ENCODE measurements around the gene AP1S2. TPM values are rescaled to one million over a fixed set of nuclear protein-coding genes. Genes with fewer than 3 reads are reported as not detected.

The AP1S2 gene
- total and polyA plus RNA-seq, 2 of the 13 experiments (the other 11 are each of a cell fraction or from before 2014, with no cell fraction given) = 10.1 to 18.8 TPM

GRCh38 chrX:15853586-15854079 lies 980 bp downstream of the AP1S2 start:
- no peaks in the 10 kb centered on the region for H3K9me3 ChIP-seq (ENCODE audit: low read length)
- H2AFZ ChIP-seq (ENCODE audit: low read length) = no peak overlapping the region
- WGBS (ENCODE audit: low lambda C conversion rate) = 18% methylated on average over 12 of the region's 14 CpGs

GRCh38 chrX:15849555-15849954 lies 5.1 kb downstream of the AP1S2 start:
- CTCF ChIA-PET (ENCODE audit: low intra/inter-chr PET ratio, low total read pairs) = no interaction called here
- in situ Hi-C loops (cut with HindIII; ENCODE audit: extremely low pct_ligation_motif_present, low pct_unique_long_range_greater_than_20kb) = no loop called here
- TF ChIP-seq THRA (CRISPR knock-in tag; IDR thresholded peaks at IDR 0.05; ENCODE audit: borderline replicate concordance) = no peak
- no peak for TF ChIP-seq EED (CRISPR knock-in tag; IDR thresholded peaks at IDR 0.05)
- no peak for TF ChIP-seq IRF1 (CRISPR knock-in tag; IDR thresholded peaks at IDR 0.05; ENCODE audit: low read depth)
- no peak for TF ChIP-seq ZNF124 (CRISPR knock-in tag; IDR thresholded peaks at IDR 0.05)
- no peak for TF ChIP-seq ZNF788 (CRISPR knock-in tag; IDR thresholded peaks at IDR 0.05; ENCODE audit: borderline replicate concordance)
- TF ChIP-seq SP1 (IDR thresholded peaks at IDR 0.05) = no peak
- TF ChIP-seq SP1 (CRISPR knock-in tag; IDR thresholded peaks at IDR 0.05) = no peak
- TF ChIP-seq CREBL2 (CRISPR knock-in tag; IDR thresholded peaks at IDR 0.05; ENCODE audit: borderline replicate concordance) = no peak
- TF ChIP-seq HNRNPH1 (optimal IDR thresholded peaks at IDR 0.05; ENCODE audit: low read depth, low read length) = no peak

More at GRCh38 chrX:15853586-15854079, 980 bp downstream of the AP1S2 start:
- no peaks in the 10 kb centered on the region for H4K20me1 ChIP-seq (ENCODE audit: insufficient read depth, low read length)
- FAIRE-seq (peak; percentile 12), DNase-seq (ENCODE audit: low spot score) (no peak), ATAC-seq (no peak)
- ChIA-PET POLR2A (no interaction called here), CTCF (ENCODE audit: low intra/inter-chr PET ratio, low total read pairs) (no interaction called here)
- H3K36me3 ChIP-seq (replicated peaks in 1 of 2; ENCODE audit: control insufficient read depth in 1 of 2, insufficient read depth in 2 of 2, low read length in 2 of 2) = no peaks in the 10 kb centered on the region
- no peaks in the 10 kb centered on the region for H3K79me2 ChIP-seq (ENCODE audit: insufficient read depth, low read length)
- H3K27ac ChIP-seq (ENCODE audit: extremely low read length, insufficient read depth, low read length) = peak overlapping the region; percentile 40
- H3K4me1 ChIP-seq (ENCODE audit: insufficient read depth, low read length) = peaks cover 22% of the 10 kb centered on the region; the same call in 1 of the 2 replicates
- in situ Hi-C loops (cut with HindIII; ENCODE audit: extremely low pct_ligation_motif_present, low pct_unique_long_range_greater_than_20kb) = no loop called here
- TF ChIP-seq ZBTB49 (CRISPR knock-in tag; IDR thresholded peaks at IDR 0.05; ENCODE audit: borderline replicate concordance) = no peak
- TF ChIP-seq CREB1 (IDR thresholded peaks at IDR 0.05) = 0 out of 2 replicates have a peak, but pooled peaks have one; percentile 25
- no peak for TF ChIP-seq CREB1 (CRISPR knock-in tag; IDR thresholded peaks at IDR 0.05)
- BruUV-seq (replicated peaks) = TSS peak; percentile 64
- H3K27me3 ChIP-seq (ENCODE audit: control insufficient read depth in 1 of 2, insufficient read depth in 2 of 2, low read length in 2 of 2) = peaks cover 0 to 3% of the 10 kb centered on the region in 2 experiments; a peak in 1 of 5 replicates
- peak overlapping the region; percentile 49 for H3K9ac ChIP-seq (ENCODE audit: insufficient read depth, low read depth, low read length)
- intact Hi-C loops (cut with micrococcal nuclease; ENCODE audit: unreplicated experiment) = loop anchor here (10.0 kb wide), 2 partner anchors 121 to 169 kb away; no protein-coding TSS in a partner anchor
- peak overlapping the region; percentile 67 to 74 (median 68) for H3K4me3 ChIP-seq (replicated peaks in 1 of 3; ENCODE audit: insufficient read depth in 1 of 3, low read depth in 2 of 3, low read length in 3 of 3)
- peak overlapping the region; percentile 88 for H3K4me2 ChIP-seq (ENCODE audit: low read depth, low read length)

More at GRCh38 chrX:15849555-15849954, 5.1 kb downstream of the AP1S2 start:
- Histone ChIP-seq H3K4me2 (ENCODE audit: low read depth, low read length) (no peak overlapping the region), H3K9ac (ENCODE audit: insufficient read depth, low read depth, low read length) (no peak overlapping the region), H4K20me1 (ENCODE audit: insufficient read depth, low read length) (no peaks in the 10 kb centered on the region), H2AFZ (ENCODE audit: low read length) (no peak overlapping the region), H3K4me1 (ENCODE audit: insufficient read depth, low read length) (peaks cover 7% of the 10 kb centered on the region; the same call in 1 of the 2 replicates), H3K4me3 (replicated peaks in 1 of 3; ENCODE audit: insufficient read depth in 1 of 3, low read depth in 2 of 3, low read length in 3 of 3) (no peak overlapping the region), H3K36me3 (replicated peaks in 1 of 2; ENCODE audit: control insufficient read depth in 1 of 2, insufficient read depth in 2 of 2, low read length in 2 of 2) (no peaks in the 10 kb centered on the region), H3K27me3 (ENCODE audit: control insufficient read depth in 1 of 2, insufficient read depth in 2 of 2, low read length in 2 of 2) (no peaks in the 10 kb centered on the region), H3K79me2 (ENCODE audit: insufficient read depth, low read length) (no peaks in the 10 kb centered on the region), H3K27ac (ENCODE audit: extremely low read length, insufficient read depth, low read length) (no peak overlapping the region), H3K9me3 (ENCODE audit: low read length) (no peaks in the 10 kb centered on the region)
- DNase-seq (ENCODE audit: low spot score) (no peak), ATAC-seq (no peak), FAIRE-seq (no peak)
- 69% methylated on average over 5 of the region's 5 CpGs for WGBS (ENCODE audit: low lambda C conversion rate)
- POLR2A ChIA-PET = no interaction called here
- intact Hi-C loops (cut with micrococcal nuclease; ENCODE audit: unreplicated experiment) = no loop called here
- no TSS peak for BruUV-seq (replicated peaks)

All from HepG2 (cell line).